Measurements from ENCODE around the gene GATA6.

GATA6 gene

DNA sequence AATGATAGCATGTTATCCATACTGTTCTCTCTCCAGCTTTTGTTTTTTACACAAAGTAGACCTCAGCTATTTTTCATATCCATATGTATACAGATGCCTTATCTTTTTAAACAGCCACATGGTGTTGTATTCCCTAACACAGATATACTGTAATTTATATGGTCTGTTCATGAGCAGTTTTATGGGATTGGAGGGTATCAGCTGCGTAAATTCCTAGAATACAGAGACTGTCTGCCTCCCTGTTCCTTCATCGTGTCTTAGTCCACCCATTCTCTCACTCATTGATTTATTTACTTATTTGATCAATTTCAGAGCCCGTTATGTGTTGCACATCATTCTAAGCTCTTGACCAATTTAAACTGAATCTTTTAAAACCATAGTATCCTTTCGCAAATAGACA, 80.6 kb downstream of the GATA6 start:
- ATAC-seq (replicated peaks) = no peak
- DNase-seq = no peak

GRCh38 chr18:22250591-22250996, 81.2 kb downstream of the GATA6 start:
- ATAC-seq (replicated peaks) (no peak), DNase-seq (no peak)
- Mint-ChIP-seq H3K27ac (no peak overlapping the region), H3K4me3 (no peak overlapping the region), H3K36me3 (no peaks in the 10 kb centered on the region), H3K9me3 (peaks cover 7 to 12% of the 10 kb centered on the region in 2 donors), H3K27me3 (peaks cover 0 to 32% of the 10 kb centered on the region in 2 donors), H3K4me1 (no peaks in the 10 kb centered on the region)

More for the DNA sequence above, 80.6 kb downstream of the GATA6 start:
- H3K36me3 Mint-ChIP-seq = no peaks in the 10 kb centered on the region
- no peaks in the 10 kb centered on the region for H3K4me1 Mint-ChIP-seq
- no peak overlapping the region for H3K4me3 Mint-ChIP-seq
- H3K27ac Mint-ChIP-seq = no peak overlapping the region
- peaks cover 7 to 11% of the 10 kb centered on the region in 2 donors for H3K9me3 Mint-ChIP-seq
- H3K27me3 Mint-ChIP-seq = peaks cover 0 to 32% of the 10 kb centered on the region in 2 donors

All from stimulated activated naive B cell treated with anti-CD40 and anti-IgM and Interleukin-4, amounts not matched to agents 10 μg/mL and 1 μg/mL and 100 μg/mL, for 72 hours (primary cell).